ENCODE data around the gene QSOX2. TPM values are rescaled to one million over a fixed set of nuclear protein-coding genes. Genes with fewer than 3 reads are reported as not detected.

The QSOX2 gene
- total and polyA plus RNA-seq, 4 donors = 4.9 to 12.2 (median 10.3) TPM

GRCh38 chr9:136223871-136224640 lies 21.6 kb downstream of the QSOX2 start:
- Histone ChIP-seq H3K4me3 (no peak overlapping the region), H3K4me1 (ENCODE audit: control insufficient read depth in 5 of 5, insufficient read depth in 5 of 5, low read length in 5 of 5) (no peaks in the 10 kb centered on the region), H3K9ac (ENCODE audit: insufficient read depth in 1 of 2, low read length in 2 of 2) (no peak overlapping the region), H3K27me3 (ENCODE audit: control insufficient read depth in 3 of 3, insufficient read depth in 3 of 3, low read length in 2 of 3) (no peaks in the 10 kb centered on the region), H3K9me3 (ENCODE audit: control insufficient read depth in 4 of 4, insufficient read depth in 3 of 4, low read length in 3 of 4) (no peaks in the 10 kb centered on the region), H3K27ac (ENCODE audit: low read depth in 1 of 2, low read length in 1 of 2) (no peak overlapping the region), H3K36me3 (ENCODE audit: control insufficient read depth in 4 of 4, insufficient read depth in 4 of 4, low read length in 4 of 4) (peaks cover 0 to 25% (median 4%) of the 10 kb centered on the region in 4 donors)
- no peak for DNase-seq
- WGBS, 2 donors = 87 to 93% methylated on average over 29 to 30 of the region's 30 CpGs
- no peak for TF ChIP-seq CTCF (IDR thresholded peaks at IDR 0.05; ENCODE audit: control extremely low read depth, extremely low read depth)
- no peak for ATAC-seq (ENCODE audit: insufficient read depth, low FRiP score)

- 95 to 97% methylated on average over 13 of the region's 13 CpGs for WGBS, 2 donors
- Histone ChIP-seq H3K9me3 (ENCODE audit: control insufficient read depth in 4 of 4, insufficient read depth in 3 of 4, low read length in 3 of 4) (no peaks in the 10 kb centered on the region), H3K9ac (ENCODE audit: insufficient read depth in 1 of 2, low read length in 2 of 2) (no peak overlapping the region), H3K4me1 (ENCODE audit: control insufficient read depth in 5 of 5, insufficient read depth in 5 of 5, low read length in 5 of 5) (no peaks in the 10 kb centered on the region), H3K27me3 (ENCODE audit: control insufficient read depth in 3 of 3, insufficient read depth in 3 of 3, low read length in 2 of 3) (no peaks in the 10 kb centered on the region), H3K36me3 (ENCODE audit: control insufficient read depth in 4 of 4, insufficient read depth in 4 of 4, low read length in 4 of 4) (peaks cover 0 to 34% (median 4%) of the 10 kb centered on the region in 4 donors), H3K27ac (ENCODE audit: low read depth in 1 of 2, low read length in 1 of 2) (no peak overlapping the region), H3K4me3 (no peak overlapping the region)
- ATAC-seq (ENCODE audit: insufficient read depth, low FRiP score) (no peak), DNase-seq (no peak)
- no peak for TF ChIP-seq CTCF (IDR thresholded peaks at IDR 0.05; ENCODE audit: control extremely low read depth, extremely low read depth)
Measured at GRCh38 chr9:136222906-136223285, 22.7 kb downstream of the QSOX2 start.

- TF ChIP-seq CTCF (IDR thresholded peaks at IDR 0.05; ENCODE audit: control extremely low read depth, extremely low read depth) = no peak
- H3K36me3 ChIP-seq (ENCODE audit: control insufficient read depth in 4 of 4, insufficient read depth in 4 of 4, low read length in 4 of 4) = peaks cover 0 to 34% (median 5%) of the 10 kb centered on the region in 4 donors
- ATAC-seq (ENCODE audit: insufficient read depth, low FRiP score) (no peak), DNase-seq (no peak)
- no peaks in the 10 kb centered on the region for H3K27me3 ChIP-seq (ENCODE audit: control insufficient read depth in 3 of 3, insufficient read depth in 3 of 3, low read length in 2 of 3)
- 95 to 97% methylated on average over 37 to 38 of the region's 38 CpGs for whole genome bisulfite sequencing, 2 donors
- no peaks in the 10 kb centered on the region for H3K9me3 ChIP-seq (ENCODE audit: control insufficient read depth in 4 of 4, insufficient read depth in 3 of 4, low read length in 3 of 4)
- H3K9ac ChIP-seq (ENCODE audit: insufficient read depth in 1 of 2, low read length in 2 of 2) = no peak overlapping the region
- H3K27ac ChIP-seq (ENCODE audit: low read depth in 1 of 2, low read length in 1 of 2) = no peak overlapping the region
- no peaks in the 10 kb centered on the region for H3K4me1 ChIP-seq (ENCODE audit: control insufficient read depth in 5 of 5, insufficient read depth in 5 of 5, low read length in 5 of 5)
- H3K4me3 ChIP-seq = no peak overlapping the region
Measured at GRCh38 chr9:136222166-136222905, 23.3 kb downstream of the QSOX2 start.
